Head of caudate nucleus (tissue), 42 donors: Measurements from ENCODE around the gene PDLIM7.

Experiments used
- DNase-seq, 42 donors: peaks; one replicate each; pipeline versions ENCODE4 v3.0.0 to v3.0.0-alpha.2; 2020 to 2021; ENCODE audit warnings: mixed read lengths in 7 of 42
- intact Hi-C: fragments of 100-400 bp; cut with DNase I; formaldehyde crosslinking; loops from one replicate; pipeline ENCODE4 v1.15.0; 2022

The PDLIM7 gene

GRCh38 chr5:177468685-177469628, 28.4 kb downstream of the PDLIM7 start:
- intact Hi-C loops: no loop called here
- DNase-seq: peak; percentile 59 to 93 (median 79)

DNA sequence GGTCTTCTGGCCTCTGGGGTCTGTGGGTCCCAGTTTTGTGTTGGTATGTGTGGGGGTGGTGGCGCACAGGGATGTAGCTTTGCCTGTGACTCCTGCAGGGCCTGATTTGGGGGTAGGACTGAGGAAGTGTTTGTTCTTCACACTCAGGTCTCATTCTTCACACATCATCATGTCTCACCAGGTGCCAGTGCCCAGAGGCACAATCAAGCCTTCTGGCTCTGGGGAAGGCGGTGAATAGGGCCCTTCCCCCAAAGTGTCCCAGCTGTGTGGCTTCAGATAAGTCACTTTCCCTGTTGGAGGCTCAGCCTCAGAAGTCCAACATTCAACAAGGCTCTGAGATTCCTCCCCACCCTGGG, 29.1 kb downstream of the PDLIM7 start:
- intact Hi-C loops: no loop called here
- no peak for DNase-seq

GRCh38 chr5:177467436-177467835, 30.0 kb downstream of the PDLIM7 start:
- intact Hi-C loops: no loop called here
- DNase-seq: no peak

- intact Hi-C loops: no loop called here
- DNase-seq: no peak
Measured at GRCh38 chr5:177466861-177467260, 30.5 kb downstream of the PDLIM7 start.

DNA sequence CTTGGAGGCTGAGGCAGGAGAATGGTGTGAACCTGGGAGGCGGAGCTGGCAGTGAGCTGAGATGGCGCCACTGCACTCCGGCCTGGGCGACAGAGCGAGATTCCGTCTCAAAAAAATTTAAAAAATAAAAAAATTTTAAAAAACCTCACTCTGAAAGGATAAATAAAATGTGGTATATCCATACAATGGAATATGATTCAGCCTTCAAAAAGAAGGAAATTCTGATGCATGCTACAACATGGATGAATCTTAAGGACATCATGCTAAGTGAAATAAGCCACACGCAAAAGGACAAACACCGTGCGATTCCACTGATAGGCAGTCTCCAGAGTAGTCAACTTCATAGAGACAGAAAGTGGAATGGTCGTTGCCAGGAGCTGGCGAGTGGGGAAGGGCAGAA, 32.4 kb downstream of the PDLIM7 start:
- intact Hi-C loops: no loop called here
- DNase-seq: no peak

DNA sequence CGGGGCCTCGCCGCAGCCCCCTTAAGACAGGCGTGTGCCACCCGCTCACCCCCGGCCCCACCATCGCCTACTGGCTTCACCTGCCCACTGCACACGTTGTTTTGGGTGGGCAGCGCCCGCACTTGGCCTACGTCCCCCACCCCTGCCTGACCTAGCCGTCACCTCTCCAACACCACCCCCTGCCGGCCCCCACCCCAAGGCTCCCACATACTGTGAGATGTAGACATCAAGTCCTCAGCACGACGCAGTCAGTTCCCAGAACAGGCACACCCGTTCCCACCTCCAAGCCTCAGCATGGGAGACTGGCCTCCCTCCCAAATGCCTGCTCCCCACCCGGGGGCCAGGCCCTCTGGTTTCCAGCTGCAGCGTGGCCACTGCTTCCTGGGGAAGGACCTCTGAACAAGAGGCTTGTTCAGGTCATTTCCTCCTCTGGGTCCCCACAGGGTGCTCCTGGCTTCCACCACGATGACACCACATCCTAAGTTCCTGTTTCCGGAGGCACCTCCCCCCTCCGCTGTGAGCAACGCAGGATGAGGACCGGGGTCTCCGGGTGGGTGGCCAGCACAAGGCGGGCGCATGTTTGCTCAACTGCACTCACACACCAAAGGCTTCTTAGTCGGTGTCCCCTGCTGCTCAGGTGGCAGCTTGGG, 35.3 kb downstream of the PDLIM7 start:
- intact Hi-C loops: no loop called here
- peak in 25 of 42 donors; percentile 34 to 84 (median 57) for DNase-seq

- intact Hi-C loops: loop anchor here (5.0 kb wide), 1 partner anchor 37 kb away; the partner anchor contains the start of gene PDLIM7
- no peak for DNase-seq
Measured at GRCh38 chr5:177459819-177460628, 37.4 kb downstream of the PDLIM7 start.

- DNase-seq: no peak
- intact Hi-C loops: loop anchor here (5.0 kb wide), 1 partner anchor 38 kb away; the partner anchor contains the start of gene PDLIM7
Measured at GRCh38 chr5:177459357-177459756, 38.0 kb downstream of the PDLIM7 start.

GRCh38 chr5:177458912-177459350, 38.5 kb downstream of the PDLIM7 start:
- intact Hi-C loops: loop anchor here (5.0 kb wide), 1 partner anchor 38 kb away; the partner anchor contains the start of gene PDLIM7
- peak; percentile 69 to 97 (median 88) for DNase-seq

DNA sequence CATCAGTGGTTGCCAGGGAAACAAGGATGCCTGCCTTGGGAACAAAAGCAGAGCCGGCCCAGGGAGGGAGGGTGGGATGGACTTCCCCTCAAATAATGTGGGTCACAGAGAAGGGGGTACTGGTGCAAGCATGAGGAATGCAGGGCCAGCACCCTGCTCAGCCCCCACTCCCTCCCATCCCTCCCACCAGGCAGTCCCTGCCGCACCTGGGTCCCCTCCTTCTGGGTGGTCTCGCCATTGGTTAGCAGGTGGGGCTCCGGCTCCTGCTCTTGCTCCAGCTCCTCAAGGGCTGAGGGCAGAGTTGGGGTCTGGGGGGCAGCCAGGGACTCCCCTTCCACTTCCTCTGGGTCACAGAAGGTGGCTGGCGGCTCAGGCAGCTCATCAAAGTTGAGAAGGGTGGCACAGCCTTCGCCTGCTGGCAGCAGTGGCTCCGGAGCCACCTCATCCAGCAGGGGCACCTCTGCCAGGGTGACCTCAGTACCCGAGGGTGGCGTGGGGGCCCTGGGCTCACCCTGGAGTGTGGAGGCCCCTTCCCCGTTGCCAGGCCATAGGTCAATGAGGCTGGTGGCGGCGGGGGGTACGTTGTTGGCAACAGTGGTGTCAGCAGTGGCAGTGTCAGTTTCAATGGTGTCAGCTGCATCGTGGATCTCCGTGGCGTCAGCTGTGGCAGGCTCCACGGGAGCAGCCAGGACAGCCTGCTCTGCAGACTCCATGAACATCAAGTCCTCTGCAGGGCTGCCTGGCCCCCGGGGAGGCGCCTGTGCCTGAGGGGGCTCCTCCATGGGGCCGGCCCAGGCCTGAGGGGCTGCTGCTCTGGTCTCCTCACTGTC, 39.3 kb downstream of the PDLIM7 start:
- intact Hi-C loops: loop anchor here (5.0 kb wide), 1 partner anchor 39 kb away; the partner anchor contains the start of gene PDLIM7
- DNase-seq: peak in 2 of 42 donors; percentile 7 to 29

GRCh38 chr5:177456976-177457851, 40.2 kb downstream of the PDLIM7 start:
- intact Hi-C loops: loop anchor here (5.0 kb wide), 1 partner anchor 40 kb away; the partner anchor contains the start of gene PDLIM7
- peak in 41 of 42 donors; percentile 46 to 91 (median 80) for DNase-seq

DNA sequence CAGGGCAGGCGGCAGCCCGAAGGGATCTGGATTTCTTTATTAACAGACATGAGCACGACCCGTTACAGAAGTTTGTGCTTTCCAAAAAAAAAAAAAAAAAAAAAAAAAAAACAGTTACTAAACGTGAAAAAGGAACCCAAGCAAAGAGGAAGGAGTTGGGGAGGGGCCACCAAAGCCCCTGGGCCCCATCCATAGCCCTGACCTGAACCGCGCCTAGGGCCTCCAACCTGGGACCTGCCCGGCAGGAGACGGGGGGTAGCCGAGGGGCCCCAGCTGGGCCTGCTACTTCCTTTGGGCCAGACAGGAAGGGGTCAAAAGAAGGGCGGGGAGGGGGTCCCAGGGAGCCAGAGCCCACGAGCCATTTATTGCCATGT, 40.8 kb downstream of the PDLIM7 start:
- DNase-seq: no peak
- intact Hi-C loops: loop anchor here (5.0 kb wide), 1 partner anchor 41 kb away; the partner anchor contains the start of gene PDLIM7

DNA sequence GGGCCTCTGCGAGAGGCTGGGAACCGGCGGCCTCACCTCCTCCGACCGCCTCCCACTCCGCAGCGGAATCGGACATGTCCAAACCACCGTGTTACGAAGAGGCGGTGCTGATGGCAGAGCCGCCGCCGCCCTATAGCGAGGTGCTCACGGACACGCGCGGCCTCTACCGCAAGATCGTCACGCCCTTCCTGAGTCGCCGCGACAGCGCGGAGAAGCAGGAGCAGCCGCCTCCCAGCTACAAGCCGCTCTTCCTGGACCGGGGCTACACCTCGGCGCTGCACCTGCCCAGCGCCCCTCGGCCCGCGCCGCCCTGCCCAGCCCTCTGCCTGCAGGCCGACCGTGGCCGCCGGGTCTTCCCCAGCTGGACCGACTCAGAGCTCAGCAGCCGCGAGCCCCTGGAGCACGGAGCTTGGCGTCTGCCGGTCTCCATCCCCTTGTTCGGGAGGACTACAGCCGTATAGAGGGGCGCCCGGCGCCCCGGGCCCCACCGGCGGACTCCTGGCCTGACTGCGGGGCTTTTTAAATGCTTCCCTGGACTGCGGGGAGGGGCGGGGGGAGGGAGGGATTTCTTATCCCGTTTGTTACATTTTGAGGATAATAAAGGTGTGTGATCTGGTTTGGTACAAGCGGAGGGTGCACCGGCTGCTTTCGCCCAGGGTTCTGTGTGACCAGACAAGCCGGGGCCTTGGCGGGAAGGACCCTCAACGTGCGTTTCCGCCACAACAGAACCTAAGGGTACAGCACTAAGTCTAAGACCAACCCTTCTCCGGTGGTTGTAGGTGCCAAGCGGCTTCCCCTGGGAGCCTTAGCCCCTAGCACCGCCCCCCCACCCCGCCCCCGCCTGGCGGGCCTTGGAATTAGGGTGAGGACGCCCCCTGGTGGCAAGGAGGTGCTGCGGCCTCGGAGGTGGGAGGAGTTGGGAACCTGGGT, 41.5 kb downstream of the PDLIM7 start:
- intact Hi-C loops: loop anchor here (5.0 kb wide), 1 partner anchor 41 kb away; the partner anchor contains the start of gene PDLIM7
- DNase-seq: peak; percentile 81 to 96 (median 91)

GRCh38 chr5:177455036-177455660, 42.3 kb downstream of the PDLIM7 start:
- DNase-seq: peak; percentile 21 to 86 (median 74)
- intact Hi-C loops: loop anchor here (5.0 kb wide), 1 partner anchor 42 kb away; the partner anchor contains the start of gene PDLIM7

DNA sequence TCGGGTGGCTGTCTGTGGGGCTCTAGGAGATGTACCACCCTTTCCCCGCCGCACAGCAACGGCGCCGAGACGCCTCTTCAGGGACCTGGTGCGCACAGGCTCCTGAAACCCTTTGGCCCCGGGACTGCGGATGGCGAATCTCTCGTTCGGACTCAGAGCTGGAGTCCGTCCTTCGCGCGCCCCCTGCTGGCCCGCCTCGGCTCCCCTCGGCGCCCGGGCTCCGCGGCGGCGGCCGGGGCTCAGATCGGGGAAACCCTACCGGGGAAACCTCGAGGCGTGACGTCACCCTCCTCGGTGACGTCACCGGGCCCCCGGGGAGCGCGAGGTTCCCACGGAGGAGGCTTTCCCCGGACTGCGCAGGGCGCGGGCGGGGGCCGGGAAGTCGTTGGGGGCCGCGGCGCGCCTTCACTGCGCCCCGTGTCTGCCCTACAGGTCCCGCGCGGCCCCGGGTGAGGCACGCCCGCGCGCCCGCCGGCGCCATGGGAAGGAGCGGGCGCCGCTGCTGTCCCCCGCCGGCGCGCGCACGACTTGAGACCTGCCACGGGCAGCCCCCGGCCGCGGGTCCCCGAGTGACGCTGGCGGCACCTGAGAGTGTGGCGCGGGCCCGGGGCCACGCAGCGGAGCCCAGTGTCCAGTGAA, 42.9 kb downstream of the PDLIM7 start:
- intact Hi-C loops: loop anchor here (5.0 kb wide), 3 partner anchors 43 to 62 kb away; partner anchors contain the start of genes F12 and PDLIM7
- DNase-seq: peak; percentile 74 to 96 (median 90)
